CMK (cell line): Measurements from ENCODE around the gene ABI3.

Experiments
- DNase-seq: peaks from one replicate; pipeline ENCODE4 v3.0.0-alpha.2; 2010; ENCODE audit warnings: low read depth

Gene ABI3

GRCh38 chr17:49225554-49226236 is 15.2 kb downstream of the ABI3 start:
- DNase-seq, result no peak

- no peak for DNase-seq
Measured at GRCh38 chr17:49226771-49227435, 16.4 kb downstream of the ABI3 start.

- DNase-seq, result peak; percentile 67
Measured at GRCh38 chr17:49227436-49228261, 17.1 kb downstream of the ABI3 start.

GRCh38 chr17:49229076-49229804 is 18.7 kb downstream of the ABI3 start:
- no peak for DNase-seq

- DNase-seq, result no peak
Measured at GRCh38 chr17:49229805-49230600, 19.5 kb downstream of the ABI3 start.

GRCh38 chr17:49230636-49231562 is 20.4 kb downstream of the ABI3 start, which contains the start of gene PHOSPHO1:
Gene PHOSPHO1 (minus strand): TSS chr17:49230787. CDS start chr17:49226691, 4,096 bp downstream.
- DNase-seq, result peak; percentile 53

- no peak for DNase-seq
Measured at GRCh38 chr17:49231563-49231894, 21.0 kb downstream of the ABI3 start.

- DNase-seq, result no peak
Measured at GRCh38 chr17:49234509-49235080, 24.1 kb downstream of the ABI3 start.

GRCh38 chr17:49235896-49236295 is 25.4 kb downstream of the ABI3 start:
- DNase-seq, result no peak

GRCh38 chr17:49239963-49240362 is 29.5 kb downstream of the ABI3 start:
- no peak for DNase-seq

- DNase-seq, result no peak
Measured at GRCh38 chr17:49240619-49241018, 30.1 kb downstream of the ABI3 start.

GRCh38 chr17:49241040-49241439 is 30.5 kb downstream of the ABI3 start:
- DNase-seq, result no peak

- DNase-seq, result no peak
Measured at GRCh38 chr17:49241692-49242397, 31.3 kb downstream of the ABI3 start.

- DNase-seq, result no peak
Measured at GRCh38 chr17:49242813-49243212, 32.3 kb downstream of the ABI3 start.

- DNase-seq, result no peak
Measured at GRCh38 chr17:49244839-49245238, 34.3 kb downstream of the ABI3 start.

GRCh38 chr17:49247944-49248343 is 37.4 kb downstream of the ABI3 start:
- no peak for DNase-seq

GRCh38 chr17:49249292-49249794 is 38.8 kb downstream of the ABI3 start:
- peak; percentile 78 for DNase-seq

- DNase-seq, result no peak
Measured at GRCh38 chr17:49249890-49250522, 39.5 kb downstream of the ABI3 start.
